ENCODE results near the gene COL24A1.
"Not testable (repeated sequence)": the region's sequence is repeated elsewhere in the genome, so short reads cannot be mapped to it uniquely, and the experiment has no call there.

Gene COL24A1

DNA sequence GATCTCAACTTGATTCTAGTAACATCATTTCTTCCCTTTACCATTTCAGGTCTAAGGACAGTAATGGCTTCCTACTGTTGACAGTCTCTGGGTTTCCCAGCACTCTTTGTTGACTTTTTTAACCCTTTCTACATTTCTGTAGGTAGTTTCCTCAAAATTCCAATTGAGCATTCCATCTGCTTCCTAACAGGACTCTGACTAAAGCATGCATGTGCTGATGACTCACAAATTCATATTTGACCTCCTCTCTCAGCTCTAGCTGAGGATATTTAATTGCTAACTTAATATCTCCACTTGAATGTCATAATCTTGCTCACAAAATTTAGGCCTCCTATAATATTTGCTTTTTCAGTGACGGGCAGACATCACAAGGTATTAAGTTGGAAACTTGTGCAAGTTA is 355.1 kb downstream of the COL24A1 start:
- DNase-seq (ENCODE audit: low read depth), result no peak

DNA sequence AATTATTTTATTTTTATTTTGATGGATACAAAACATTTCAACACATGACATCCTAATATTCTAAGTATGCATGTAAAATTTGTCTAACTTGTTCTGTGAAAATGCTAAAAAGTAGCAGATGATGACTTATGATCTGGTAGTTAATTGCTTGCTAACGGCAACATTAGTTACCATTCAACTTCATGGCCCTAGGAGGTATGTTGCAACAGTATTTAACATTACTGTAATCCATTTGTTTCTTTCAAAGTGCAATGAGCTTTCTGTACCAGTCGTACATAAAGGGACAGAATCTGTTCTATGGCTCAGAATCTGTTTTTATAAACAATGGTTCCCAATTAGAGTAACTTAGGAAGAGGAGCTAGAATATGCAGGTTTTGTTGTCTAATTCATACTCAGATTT is 356.8 kb downstream of the COL24A1 start:
- no peak for DNase-seq (ENCODE audit: low read depth)

DNA sequence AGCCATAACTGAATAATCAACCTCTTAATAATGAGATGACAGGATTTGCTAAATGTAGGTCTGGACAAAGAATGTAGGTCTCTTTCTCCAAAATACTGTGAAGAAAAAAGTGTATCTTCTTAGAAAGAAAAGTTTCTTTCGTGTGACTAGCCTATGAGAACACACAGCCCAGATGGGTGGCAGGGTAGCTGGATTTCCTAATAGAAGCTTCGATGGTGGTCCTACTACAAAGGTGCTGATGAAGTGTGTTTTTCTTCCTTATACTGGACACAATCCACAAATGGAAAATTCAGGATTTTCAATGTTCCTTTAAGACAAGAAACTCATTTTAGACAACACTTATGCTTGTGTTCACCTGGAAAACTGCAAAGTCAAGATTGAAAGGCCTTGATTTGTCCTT is 358.2 kb downstream of the COL24A1 start:
- no peak for DNase-seq (ENCODE audit: low read depth)

DNA sequence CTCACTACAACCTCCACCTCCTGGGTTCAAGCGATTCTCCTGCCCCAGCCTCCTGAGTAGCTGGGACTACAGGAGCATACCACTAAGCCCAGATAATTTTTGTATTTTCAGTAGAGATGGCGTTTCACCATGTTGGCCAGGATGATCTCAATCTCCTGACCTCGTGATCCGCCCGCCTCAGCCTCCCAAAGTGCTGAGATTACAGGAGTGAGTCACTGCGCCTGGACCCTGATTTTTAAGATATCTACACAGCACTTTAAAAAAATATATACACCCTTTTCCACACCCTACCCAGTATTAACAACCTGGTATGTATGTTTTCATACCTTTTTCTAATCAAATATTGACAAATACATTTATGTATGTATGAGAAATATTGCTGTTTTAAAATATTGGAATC is 379.6 kb downstream of the COL24A1 start:
- not testable (repeated sequence) for DNase-seq (ENCODE audit: low read depth)

DNA sequence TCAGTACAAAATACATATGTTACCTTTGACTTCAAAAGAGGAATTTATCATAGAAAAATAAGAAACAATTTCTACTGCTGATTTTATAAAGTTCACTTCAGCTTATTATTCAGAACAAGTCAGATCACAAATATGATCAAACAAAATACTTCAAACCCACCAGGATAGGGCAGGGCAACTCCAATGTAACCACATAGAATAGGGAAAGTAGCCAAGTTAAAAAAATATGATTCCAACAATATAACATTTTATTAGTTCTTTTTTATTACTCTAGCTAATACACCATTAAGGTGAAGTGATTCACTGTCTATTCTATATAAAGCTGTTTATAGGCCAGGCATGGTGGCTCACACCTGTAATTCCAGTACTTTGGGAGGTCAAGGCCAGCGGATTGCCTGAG is 393.8 kb downstream of the COL24A1 start:
- no peak for DNase-seq (ENCODE audit: low read depth)

DNA sequence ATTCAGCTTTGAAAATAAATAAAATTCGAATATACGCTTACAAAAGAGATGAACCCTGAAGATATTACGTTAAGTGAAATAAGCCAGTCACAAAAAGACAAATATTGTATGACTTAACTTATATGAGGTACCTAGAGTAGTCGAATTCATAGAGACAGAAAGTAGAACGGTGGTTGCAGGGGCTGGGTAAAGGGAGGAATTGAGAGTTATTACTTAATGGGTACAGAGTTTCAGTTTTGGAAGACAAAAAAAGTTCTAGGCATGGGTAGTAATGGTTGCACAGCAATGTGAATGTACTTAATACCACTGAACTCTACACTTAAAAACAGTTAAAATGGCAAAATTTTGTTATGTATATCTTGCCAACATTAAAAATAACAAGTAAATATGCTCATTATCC is 399.7 kb downstream of the COL24A1 start:
- DNase-seq (ENCODE audit: low read depth), result no peak

DNA sequence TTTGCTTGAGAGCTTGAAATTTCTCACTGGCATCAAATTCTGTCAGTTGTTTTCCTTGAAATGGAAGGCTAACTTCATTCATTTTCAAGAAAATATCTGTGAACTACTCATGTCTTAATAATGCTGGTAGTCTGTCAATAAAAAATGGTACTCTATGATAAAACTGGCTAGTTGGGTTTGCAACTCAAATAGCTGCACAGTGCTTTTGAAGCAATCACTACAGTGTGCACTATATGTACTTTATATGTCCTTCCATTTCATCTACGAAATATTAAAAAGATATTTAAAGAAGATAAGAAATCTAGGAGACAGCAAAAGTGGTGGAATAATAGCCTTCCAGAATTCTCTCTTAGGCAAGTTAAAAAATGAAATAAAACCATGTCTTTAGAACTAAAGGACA is 408.5 kb downstream of the COL24A1 start:
- DNase-seq (ENCODE audit: low read depth), result no peak

DNA sequence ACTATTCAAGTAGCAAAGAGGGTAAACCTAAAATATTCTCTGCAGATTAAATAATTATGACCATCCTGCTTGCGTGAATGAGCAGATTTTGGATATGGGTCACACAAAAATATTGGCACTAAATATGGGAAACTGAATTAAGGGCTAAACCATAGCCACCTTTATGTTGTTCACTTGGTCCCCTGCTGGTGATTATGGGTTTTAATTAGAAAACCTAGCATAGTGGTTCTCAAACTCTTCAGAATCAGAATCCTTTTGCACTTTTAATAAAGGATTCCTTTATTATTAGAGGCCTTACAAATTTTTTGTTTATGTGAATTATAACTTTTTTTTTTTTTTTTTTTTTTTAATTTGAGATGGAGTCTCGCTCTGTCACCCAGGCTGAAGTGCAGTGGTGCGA is 409.8 kb downstream of the COL24A1 start:
- no peak for DNase-seq (ENCODE audit: low read depth)

DNA sequence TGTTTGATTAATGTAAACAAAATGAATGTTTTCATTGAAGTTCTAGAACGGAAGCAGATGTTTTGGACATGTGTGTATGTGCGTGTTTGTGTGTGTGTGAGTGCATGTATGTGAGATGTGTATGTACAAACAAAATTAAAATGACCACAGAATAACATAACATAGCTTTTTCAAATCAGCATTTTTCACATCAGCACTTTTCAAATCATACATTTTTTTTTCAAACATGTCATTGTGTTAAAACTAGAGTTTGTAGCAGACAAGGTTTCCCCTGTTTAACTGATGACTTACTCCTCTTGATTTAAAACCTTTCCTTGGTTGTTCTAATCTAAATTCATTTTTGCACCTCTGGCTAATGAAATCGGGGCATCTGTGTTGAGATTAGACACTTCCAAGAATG is 412.8 kb downstream of the COL24A1 start:
- no peak for DNase-seq (ENCODE audit: low read depth)

DNA sequence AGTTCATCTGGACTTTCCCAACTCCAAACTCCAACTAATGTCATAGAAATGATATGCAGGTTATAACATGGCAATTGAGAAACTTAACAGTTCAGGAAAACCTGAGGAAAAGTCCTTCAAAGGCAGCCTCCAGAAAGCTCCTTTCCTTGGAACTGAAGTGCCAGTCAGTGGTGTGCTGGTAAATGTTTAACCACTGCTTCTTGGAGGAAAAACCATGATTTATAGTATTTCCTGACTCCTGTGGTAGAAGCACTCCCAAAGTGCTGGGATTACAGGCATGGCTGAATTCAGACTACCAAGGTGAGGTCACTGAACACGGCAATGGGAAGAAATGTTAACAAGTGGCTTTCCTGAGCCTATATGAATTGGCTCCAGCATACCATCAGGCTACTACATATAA is 421.6 kb downstream of the COL24A1 start:
- DNase-seq (ENCODE audit: low read depth), result no peak

DNA sequence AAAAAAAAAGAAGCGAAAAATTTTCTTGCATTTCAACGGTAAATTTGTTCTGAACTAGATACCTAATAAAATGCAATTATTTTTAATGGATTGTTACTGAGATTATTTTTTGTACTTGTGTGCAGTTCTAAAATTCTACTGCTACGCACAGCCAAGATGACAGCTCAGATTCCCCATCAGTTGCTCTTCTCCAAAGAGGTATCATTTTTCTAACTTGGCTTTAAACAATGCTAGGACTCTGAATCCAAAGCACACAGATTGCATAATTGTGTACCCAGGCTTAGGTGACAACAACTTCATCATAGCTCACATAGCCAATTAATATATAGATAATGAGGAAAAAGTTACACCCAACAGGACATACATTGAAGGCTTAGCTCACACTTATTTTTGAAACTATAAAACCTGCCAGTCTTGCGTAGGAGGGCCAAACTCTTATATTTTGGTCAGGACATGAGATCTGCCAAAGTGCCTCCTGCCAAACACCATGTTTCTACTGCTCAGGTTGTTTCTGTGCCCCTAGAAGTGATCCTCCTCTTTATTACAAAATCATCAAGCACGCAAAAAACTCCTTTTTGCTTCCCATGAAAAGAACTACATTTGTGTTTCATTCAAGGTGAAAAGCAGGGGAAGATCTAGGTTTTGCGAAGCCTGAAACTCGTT is 437.8 kb downstream of the COL24A1 start:
- DNase-seq (ENCODE audit: low read depth), result no peak

DNA sequence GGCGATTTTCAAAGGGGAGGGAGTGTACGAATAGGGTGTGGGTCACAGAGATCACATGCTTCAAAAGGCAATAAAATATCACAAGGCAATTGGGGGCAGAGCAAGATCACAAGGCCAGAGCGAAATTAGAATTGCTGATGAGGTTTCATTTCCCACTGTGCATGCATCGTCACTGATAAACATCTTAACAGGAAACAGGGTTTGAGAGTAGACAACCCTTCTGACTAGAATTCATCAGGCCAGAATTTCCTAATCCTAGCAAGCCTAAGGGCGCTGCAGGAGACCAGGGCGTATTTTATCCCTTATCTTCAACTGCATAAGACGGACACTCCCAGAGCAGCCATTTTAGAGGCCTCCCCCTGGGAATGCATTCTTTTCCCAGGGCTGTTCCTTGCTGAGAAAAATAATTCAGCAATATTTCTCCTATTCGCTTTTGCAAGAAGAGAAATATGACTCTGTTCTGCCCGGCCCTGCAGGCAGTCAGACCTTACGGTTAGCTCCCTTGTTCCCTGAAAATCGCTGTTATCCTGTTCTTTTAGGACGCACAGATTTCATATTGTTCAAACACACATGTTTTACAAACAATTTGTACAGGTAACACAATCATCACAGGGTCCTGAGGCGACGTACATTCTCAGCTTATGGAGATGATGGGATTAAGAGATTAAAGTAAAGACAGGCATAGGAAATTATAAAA is 442.0 kb downstream of the COL24A1 start:
- not testable (repeated sequence) for DNase-seq (ENCODE audit: low read depth)

DNA sequence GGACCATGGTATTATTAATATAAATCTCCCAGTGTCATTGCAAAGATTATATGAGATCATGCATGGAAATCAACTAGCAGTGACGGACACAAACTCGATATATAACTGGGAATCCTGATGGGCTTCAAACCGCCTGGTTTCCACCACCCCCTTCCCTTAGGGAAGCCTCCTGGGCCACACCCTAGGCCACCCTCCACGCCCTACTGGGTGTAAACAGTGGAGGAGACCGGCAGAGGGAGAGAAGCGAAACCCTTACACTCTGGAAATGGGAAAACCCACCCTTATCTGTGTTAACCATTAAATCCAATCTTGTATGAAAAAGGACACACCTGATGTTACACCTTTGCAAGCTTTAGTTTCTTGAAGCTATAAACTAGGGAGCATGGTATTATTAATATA is 447.7 kb downstream of the COL24A1 start:
- DNase-seq (ENCODE audit: low read depth), result no peak

DNA sequence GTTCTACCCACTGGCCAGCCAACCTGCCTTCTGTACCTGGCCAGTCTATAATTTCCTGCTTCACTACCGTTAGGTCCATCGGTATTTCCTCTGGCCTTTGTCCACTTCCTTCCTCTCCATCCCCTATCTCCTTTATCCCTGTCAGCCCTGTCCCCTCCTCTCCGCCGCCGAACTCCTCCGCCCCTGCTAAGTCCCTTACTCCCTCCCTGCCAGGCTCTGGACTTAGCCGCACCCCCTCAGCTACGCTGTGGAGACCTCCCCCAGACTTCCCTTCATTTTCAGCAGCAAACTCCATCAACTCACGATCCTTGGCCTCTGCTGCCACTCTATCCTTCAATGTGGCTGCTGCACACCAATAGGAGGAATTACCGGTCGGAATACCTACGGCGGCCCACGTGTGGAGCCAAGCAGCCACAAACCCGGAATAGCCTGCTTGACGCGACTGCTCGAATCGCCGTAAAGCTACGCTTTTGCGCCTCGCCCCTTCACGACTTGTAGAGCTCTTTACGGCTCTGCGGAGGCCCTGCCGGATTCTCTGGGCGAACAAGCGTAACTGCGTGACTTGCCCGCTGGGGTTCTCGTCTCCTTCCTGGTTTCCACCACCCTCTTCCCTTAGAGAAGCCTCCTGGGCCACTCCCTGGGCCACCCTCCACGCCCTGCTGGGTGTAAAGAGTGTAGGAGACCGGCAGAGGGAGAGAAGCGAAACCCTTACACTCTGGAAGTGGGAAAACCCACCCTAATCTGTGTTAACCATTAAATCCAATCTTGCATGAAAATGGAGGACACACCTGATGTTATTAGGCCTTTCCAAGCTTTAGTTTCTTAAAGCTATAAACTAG is 448.4 kb downstream of the COL24A1 start, which contains the start of gene ZNHIT6:
Gene ZNHIT6, minus strand, starts transcription at position 444 of the 839 bp plus-strand sequence. Its CDS starts 149 bp downstream, at position 295.
- peak; percentile 74 for DNase-seq (ENCODE audit: low read depth)

DNA sequence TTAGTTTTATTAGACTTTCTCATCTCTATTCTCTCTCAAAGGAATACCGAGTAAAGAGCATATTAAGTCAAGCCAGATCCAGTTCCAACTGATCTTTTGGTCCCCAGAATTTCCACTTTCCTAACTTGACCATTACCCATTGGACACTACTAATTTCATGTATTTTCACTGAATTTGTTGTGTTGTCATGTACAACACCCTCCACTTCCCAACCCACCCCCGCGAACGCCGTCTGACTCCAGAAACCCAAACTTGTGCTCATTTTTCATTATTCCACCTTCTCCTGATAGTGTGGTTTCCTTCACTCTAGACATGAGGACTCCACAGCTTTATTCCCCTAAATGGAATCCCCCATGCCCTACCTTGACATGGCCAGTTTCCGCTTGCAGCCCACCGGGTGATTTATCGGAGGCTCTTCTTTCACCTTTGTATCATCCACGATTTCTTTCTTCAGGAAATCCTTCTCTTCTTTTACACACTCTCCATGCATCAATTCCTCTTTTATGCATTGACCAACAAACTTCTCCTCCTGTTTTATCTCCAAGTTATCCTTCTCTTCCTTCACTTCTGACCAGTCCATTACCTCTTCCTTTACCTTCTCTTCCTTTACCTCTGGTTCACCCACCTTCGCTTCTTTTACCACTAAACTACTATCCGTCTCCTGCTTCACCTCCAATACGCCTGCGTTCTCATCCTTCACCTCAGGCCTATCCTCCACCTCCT is 449.1 kb downstream of the COL24A1 start:
- no peak for DNase-seq (ENCODE audit: low read depth)

DNA sequence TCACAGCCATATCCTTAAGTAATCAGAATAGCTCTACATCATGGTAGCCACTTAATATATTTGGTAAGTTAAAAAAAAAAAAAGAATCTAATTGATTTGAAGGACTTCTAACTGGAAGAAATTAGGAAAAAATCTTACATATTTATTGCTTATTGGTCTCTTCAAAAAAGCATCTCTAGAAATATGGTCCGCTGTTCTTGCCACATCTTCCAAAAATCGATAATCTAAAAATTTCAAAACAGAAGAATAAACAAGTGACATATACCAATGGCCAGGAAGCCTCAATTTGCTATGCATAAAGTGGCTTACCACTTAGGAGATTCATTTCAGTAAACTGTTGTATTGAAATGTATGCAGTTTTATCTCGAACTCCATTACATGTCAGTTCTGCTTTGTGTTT is 450.6 kb downstream of the COL24A1 start:
- no peak for DNase-seq (ENCODE audit: low read depth)

DNA sequence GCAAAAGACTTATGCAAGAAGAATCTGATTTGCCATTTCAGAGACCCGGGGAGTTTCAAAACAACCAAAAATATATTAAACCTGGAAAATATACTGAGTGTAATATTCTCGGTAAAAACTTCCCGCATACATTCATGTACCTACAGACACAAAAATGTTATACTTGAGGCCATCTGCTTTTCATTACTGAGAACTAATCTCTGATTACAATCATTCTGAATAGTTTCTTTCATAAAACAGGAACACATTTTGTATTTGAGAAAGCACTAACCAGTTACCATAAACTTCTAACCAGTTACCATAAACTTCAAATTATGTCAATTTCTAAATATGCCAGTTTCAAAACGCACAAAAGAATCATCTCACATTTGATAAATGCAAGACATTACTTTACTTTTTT is 456.1 kb downstream of the COL24A1 start:
- no peak for DNase-seq (ENCODE audit: low read depth)

DNA sequence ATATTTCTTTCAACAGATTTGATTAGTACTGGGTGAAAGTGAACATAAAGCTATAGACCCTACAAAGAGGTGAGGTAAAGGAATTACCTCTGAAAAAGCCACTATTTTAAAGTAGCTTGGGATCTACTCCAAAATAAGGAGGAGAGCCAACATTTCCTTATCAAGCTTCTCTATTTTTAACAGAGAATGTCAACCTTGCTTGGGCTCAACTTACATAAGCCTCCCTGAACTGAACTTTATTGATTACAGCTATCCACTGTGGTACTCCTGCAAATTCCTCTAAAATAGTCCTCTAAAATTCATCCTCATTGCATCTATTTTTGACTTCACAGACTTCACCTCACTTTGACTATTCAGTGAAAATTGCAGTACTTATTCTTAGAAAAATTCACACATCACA is 458.7 kb downstream of the COL24A1 start:
- no peak for DNase-seq (ENCODE audit: low read depth)

DNA sequence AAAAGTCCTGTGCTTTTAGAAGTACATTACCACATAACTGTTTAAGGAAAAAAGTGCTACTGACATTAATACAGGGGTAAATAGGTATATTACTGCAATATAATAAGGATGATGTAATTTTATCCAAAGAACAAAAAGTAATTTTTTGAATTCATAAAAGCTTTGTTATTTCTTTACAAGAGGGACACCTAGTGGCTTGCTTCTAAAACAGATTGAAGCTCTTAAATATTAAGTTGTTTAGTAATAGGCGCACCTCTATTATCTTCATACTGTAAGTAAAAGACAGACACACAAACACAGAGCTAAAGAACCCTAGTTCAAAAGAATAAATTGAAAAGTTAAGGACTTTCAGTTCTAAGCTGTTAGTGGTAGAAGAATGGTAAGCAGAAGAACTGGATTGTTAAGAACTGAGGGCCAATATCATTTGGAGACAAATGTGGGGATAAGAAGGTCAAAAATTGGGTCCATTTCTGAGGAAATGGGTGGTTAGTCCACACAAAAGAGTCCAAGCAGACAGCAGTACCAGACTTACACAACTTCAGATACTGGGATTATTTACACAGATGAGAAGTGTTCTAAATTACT is 463.8 kb downstream of the COL24A1 start:
- no peak for DNase-seq (ENCODE audit: low read depth)

DNA sequence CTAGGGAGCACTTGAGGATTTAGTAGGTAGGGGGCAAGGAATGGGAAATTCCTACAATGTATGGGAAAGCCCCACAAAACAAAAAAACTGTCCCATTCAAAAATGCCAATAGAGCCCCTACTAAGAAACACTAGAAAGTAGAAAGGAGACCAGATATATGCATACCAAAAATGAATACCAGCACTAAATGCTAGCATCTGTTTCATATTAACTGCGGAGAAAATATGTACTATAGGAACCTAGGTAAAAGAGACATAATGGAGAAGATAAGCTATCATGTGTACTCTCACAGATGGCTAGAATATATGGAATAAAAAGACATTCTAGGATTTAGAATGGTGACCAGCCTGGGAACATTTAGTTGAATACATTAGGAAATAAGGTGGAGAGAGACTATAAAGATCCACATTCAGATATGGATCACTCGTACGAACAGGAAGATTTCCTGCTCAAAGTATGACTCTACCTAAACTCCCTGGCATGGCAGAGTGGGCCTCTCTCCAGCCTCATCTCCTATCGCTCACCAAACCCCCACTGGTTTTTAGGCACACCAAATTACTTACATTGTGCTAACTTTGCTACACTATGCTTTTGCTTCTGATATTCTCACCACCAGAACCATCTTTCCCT is 466.7 kb downstream of the COL24A1 start:
- DNase-seq (ENCODE audit: low read depth), result no peak

DNA sequence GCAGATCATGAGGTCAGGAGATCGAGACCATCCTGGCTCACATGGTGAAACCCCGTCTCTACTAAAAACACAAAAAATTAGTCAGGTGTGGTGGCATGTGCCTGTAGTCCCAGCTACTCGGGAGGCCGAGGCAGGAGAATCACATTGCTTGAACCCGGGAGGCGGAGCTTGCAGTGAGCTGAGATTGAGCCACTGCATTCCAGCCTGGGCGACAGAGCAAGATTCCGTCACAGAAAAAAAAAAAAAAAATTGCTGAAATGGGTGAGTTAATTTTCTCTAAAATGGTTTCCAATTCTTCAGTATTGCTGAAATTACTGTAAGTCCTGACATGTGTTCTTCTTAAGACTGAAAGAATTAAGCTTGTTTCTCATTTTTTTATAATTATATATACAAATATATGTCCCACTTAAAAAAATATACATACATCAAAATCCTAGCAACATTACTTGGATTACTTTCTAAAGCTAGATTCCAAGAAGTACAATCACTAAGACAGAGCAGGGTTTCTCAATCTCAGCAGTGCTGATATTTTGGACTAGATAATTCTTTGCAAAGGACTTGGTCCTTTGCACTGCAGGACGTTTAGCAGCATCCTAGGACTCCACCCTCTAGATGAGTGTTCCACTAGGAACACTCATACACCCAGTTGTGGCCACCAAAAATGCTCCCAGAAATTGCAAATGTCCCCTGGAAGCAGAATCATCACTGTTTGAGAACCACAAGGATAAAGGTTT is 473.1 kb downstream of the COL24A1 start:
- DNase-seq (ENCODE audit: low read depth), result no peak
